IMR-90 (cell line): ENCODE data around the gene NATD1. TPM values are rescaled to one million over a fixed set of nuclear protein-coding genes. Genes with fewer than 3 reads are reported as not detected.

ENCODE experiments used
- ATAC-seq: fragments of 200-7000 bp; cut with Tn5 transposase; 2 replicates; pipeline ENCODE4 v1.9.1; 2020; ENCODE audit warnings: low read depth, mild to moderate bottlenecking, moderate library complexity
- BruUV-seq: library from RNA; stranded (reverse); fragments of 400-500 nt; replicated peaks from 2 replicates; lab custom pipeline; 2021; lab: Mats Ljungman, UMichigan
- CTCF ChIA-PET: fragments of 300-600 bp; formaldehyde crosslinking; extraction: SDS; loops from one replicate; lab custom pipeline; 2021; ENCODE audit warnings: antibody characterized with exemption; lab: Yijun Ruan, JAX
- POLR2A ChIA-PET: fragments of 300-600 bp; sonication (Branson Sonifier 250); formaldehyde crosslinking; loops from one replicate; lab custom pipeline; 2022; ENCODE audit warnings: antibody characterized with exemption; ENCODE audit not compliant: unreplicated experiment; lab: Charles Lee
- DNase-seq: peaks from one replicate; pipeline ENCODE4 v3.0.0; 2013
- H2AFZ ChIP-seq: replicated peaks from 2 replicates; pipeline ENCODE3; 2013; ENCODE audit warnings: low read length, mild to moderate bottlenecking; ENCODE audit not compliant: poor library complexity
- H2AK5ac ChIP-seq: 2 replicates; pipeline ENCODE4 v1.6.1; 2013; ENCODE audit warnings: low read depth, low read length, inconsistent platforms
- H2AK9ac ChIP-seq: replicated peaks from 2 replicates; pipeline ENCODE3; 2013; ENCODE audit warnings: mild to moderate bottlenecking, low read depth, low read length, moderate library complexity; ENCODE audit not compliant: poor library complexity
- H2BK120ac ChIP-seq: 2 replicates; pipeline ENCODE4 v1.6.1; 2013; ENCODE audit warnings: low read depth, low read length, inconsistent platforms
- H2BK15ac ChIP-seq: 3 replicates; pipeline ENCODE4 v1.6.1; 2013; ENCODE audit warnings: low read depth, low read length, inconsistent platforms
- H2BK20ac ChIP-seq: 2 replicates; pipeline ENCODE4 v1.6.1; 2013; ENCODE audit warnings: low read depth, mild to moderate bottlenecking, inconsistent platforms, low read length, moderate library complexity
- H2BK5ac ChIP-seq: 2 replicates; pipeline ENCODE4 v1.6.1; 2013; ENCODE audit warnings: mild to moderate bottlenecking, low read depth, low read length, inconsistent platforms; ENCODE audit not compliant: poor library complexity, severe bottlenecking
- H3K14ac ChIP-seq: replicated peaks from 2 replicates; pipeline ENCODE4 v1.6.1; 2013; ENCODE audit warnings: low read depth, low read length, inconsistent platforms
- H3K18ac ChIP-seq: 2 replicates; pipeline ENCODE4 v1.6.1; 2013; ENCODE audit warnings: low read depth, low read length, control low read depth
- H3K23ac ChIP-seq: 2 replicates; pipeline ENCODE4 v1.6.1; 2013; ENCODE audit warnings: low read depth, low read length, inconsistent platforms
- H3K27ac ChIP-seq: 2 replicates; pipeline ENCODE4 v1.5.1; 2013; ENCODE audit warnings: mild to moderate bottlenecking, control low read depth, low read length; ENCODE audit not compliant: insufficient read depth
- H3K27me3 ChIP-seq: 2 replicates; pipeline ENCODE4 v1.6.1; 2013; ENCODE audit warnings: low read length; ENCODE audit not compliant: control insufficient read depth, insufficient read depth
- H3K36me3 ChIP-seq: 2 replicates; pipeline ENCODE4 v1.6.1; 2013; ENCODE audit warnings: low read length, mixed read lengths; ENCODE audit not compliant: control insufficient read depth, insufficient read depth
- H3K4ac ChIP-seq: 2 replicates; pipeline ENCODE4 v1.6.1; 2013; ENCODE audit warnings: low read depth, low read length, inconsistent platforms
- H3K4me1 ChIP-seq: 2 replicates; pipeline ENCODE4 v1.6.1; 2013; ENCODE audit warnings: low read length, mixed read lengths; ENCODE audit not compliant: control insufficient read depth, insufficient read depth
- H3K4me2 ChIP-seq: 2 replicates; pipeline ENCODE4 v1.6.1; 2013; ENCODE audit warnings: low read depth, mild to moderate bottlenecking, control low read depth, low read length, moderate library complexity
- H3K4me3 ChIP-seq: 2 replicates; pipeline ENCODE4 v1.5.1; 2013; ENCODE audit warnings: low read depth, mild to moderate bottlenecking, control low read depth, low read length, moderate library complexity; ENCODE audit not compliant: insufficient read depth
- H3K56ac ChIP-seq: 2 replicates; pipeline ENCODE4 v1.6.1; 2013; ENCODE audit warnings: low read length, inconsistent platforms; ENCODE audit not compliant: insufficient read depth; ENCODE audit errors: extremely low read depth
- H3K79me1 ChIP-seq, 2 experiments: 2 replicates each; pipeline ENCODE4 v1.6.1; 2013; ENCODE audit warnings: low read length in 2 of 2, inconsistent platforms in 1 of 2, low read depth in 1 of 2
- H3K9ac ChIP-seq: 2 replicates; pipeline ENCODE4 v1.6.1; 2013; ENCODE audit warnings: low read depth, low read length, control low read depth
- H3K9me1 ChIP-seq: 2 replicates; pipeline ENCODE4 v1.6.1; 2013; ENCODE audit warnings: low read length, inconsistent platforms; ENCODE audit not compliant: insufficient read depth
- H3K9me3 ChIP-seq: 2 replicates; pipeline ENCODE4 v1.6.1; 2013; ENCODE audit warnings: low read length; ENCODE audit not compliant: control insufficient read depth, insufficient read depth
- H4K20me1 ChIP-seq: 2 replicates; pipeline ENCODE4 v1.6.1; 2013; ENCODE audit warnings: low read length, inconsistent platforms; ENCODE audit not compliant: insufficient read depth
- H4K5ac ChIP-seq: 2 replicates; pipeline ENCODE4 v1.6.1; 2013; ENCODE audit warnings: mild to moderate bottlenecking, low read depth, low read length, control low read depth
- H4K8ac ChIP-seq, 2 experiments: 2 replicates each; pipeline ENCODE4 v1.6.1; 2013; ENCODE audit warnings: low read depth in 2 of 2, low read length in 2 of 2, control low read depth in 1 of 2, inconsistent platforms in 1 of 2
- H4K91ac ChIP-seq: 2 replicates; pipeline ENCODE4 v1.6.1; 2013; ENCODE audit warnings: low read depth, low read length, inconsistent platforms; ENCODE audit not compliant: insufficient read depth
- BHLHE40 ChIP-seq: fragments of 150-350 bp; IDR thresholded peaks from 2 replicates; pipeline ENCODE4 v1.6.1; 2016; ENCODE audit warnings: mild to moderate bottlenecking, low read depth, low read length
- CEBPB ChIP-seq: IDR thresholded peaks from 2 replicates; pipeline ENCODE4 v1.6.1; 2012; ENCODE audit warnings: low read depth, low read length, improper control_type of control experiment
- CHD1 ChIP-seq: IDR thresholded peaks from 2 replicates; pipeline ENCODE4 v1.6.1; 2012; ENCODE audit warnings: low read depth, low read length, improper control_type of control experiment
- FOS ChIP-seq: fragments of 150-350 bp; IDR thresholded peaks from 2 replicates; pipeline ENCODE4 v1.6.1; 2016; ENCODE audit warnings: low read depth, low read length
- MAZ ChIP-seq: IDR thresholded peaks from 2 replicates; pipeline ENCODE4 v1.6.1; 2012; ENCODE audit warnings: low read depth, mild to moderate bottlenecking, low read length, improper control_type of control experiment, moderate library complexity, borderline replicate concordance
- MXI1 ChIP-seq: IDR thresholded peaks from 2 replicates; pipeline ENCODE4 v1.6.1; 2012; ENCODE audit warnings: low read depth, mild to moderate bottlenecking, low read length, moderate library complexity, borderline replicate concordance
- NFE2L2 ChIP-seq: fragments of 150-350 bp; IDR thresholded peaks from 2 replicates; pipeline ENCODE4 v1.6.1; 2016; ENCODE audit warnings: low read depth, mild to moderate bottlenecking, low read length
- RAD21 ChIP-seq: IDR thresholded peaks from 2 replicates; pipeline ENCODE4 v1.6.1; 2012; ENCODE audit warnings: low read length, improper control_type of control experiment
- WGBS, 2 experiments: methylation state at CpG; one replicate each; pipeline versions ENCODE4 v1.1.5 to v1.1.7; 2013; ENCODE audit warnings: missing lambda C conversion rate in 2 of 2; ENCODE audit not compliant: insufficient read length in 1 of 2; ENCODE audit errors: extremely low coverage in 2 of 2; 5-methylcytosine and 5-hydroxymethylcytosine counted together
- dilution Hi-C: fragments of 300-500 bp; cut with HindIII; formaldehyde crosslinking; loops from one replicate; pipeline ENCODE4 v1.14.3; 2018; ENCODE audit warnings: low sequenced_read_pairs; ENCODE audit not compliant: unreplicated experiment
- in situ Hi-C: fragments of 300-500 bp; cut with MboI; formaldehyde crosslinking; loops from 3 replicates; pipeline ENCODE4 v1.14.3; 2019; ENCODE audit warnings: low sequenced_read_pairs, inconsistent platforms, mixed read lengths
- intact Hi-C: fragments of 100-400 bp; cut with micrococcal nuclease; formaldehyde crosslinking; loops from 2 replicates; pipeline ENCODE4 v1.10.0; 2022
- polyA plus RNA-seq, 3 experiments: library from polyadenylated mRNA; depleted of rRNA; stranded (reverse); fragments of >200 nt; gene quantifications; 2 replicates each; pipeline ENCODE4 v1.2.3, GENCODE V29; 2012; ENCODE audit warnings: low replicate concordance in 1 of 3
- total RNA-seq: library from RNA; depleted of rRNA; stranded (reverse); fragments of >200 nt; gene quantifications from 2 replicates; pipeline ENCODE4 v1.2.3, GENCODE V29; 2012
- TF ChIP-seq, protein P1 (sequence below): fragments of 150-350 bp; IDR thresholded peaks from 2 replicates; pipeline ENCODE4 v1.6.1; 2017; ENCODE audit warnings: mild to moderate bottlenecking, antibody characterized with exemption, low read length, low read depth
- TF ChIP-seq, protein P2 (sequence below): conservative IDR thresholded peaks from 2 replicates; pipeline ENCODE4 v1.5.1; 2012; ENCODE audit warnings: mild to moderate bottlenecking, low read depth, low read length, improper control_type of control experiment
- TF ChIP-seq, protein P3 (sequence below): fragments of 150-350 bp; IDR thresholded peaks from 2 replicates; pipeline ENCODE4 v1.6.1; 2016; ENCODE audit warnings: low read depth, mild to moderate bottlenecking, low read length, moderate library complexity, borderline replicate concordance

Gene NATD1
- total and polyA plus RNA-seq, 2 of the 4 experiments (the other 2 are of a cell fraction): 0.90 to 4.3 TPM

DNA sequence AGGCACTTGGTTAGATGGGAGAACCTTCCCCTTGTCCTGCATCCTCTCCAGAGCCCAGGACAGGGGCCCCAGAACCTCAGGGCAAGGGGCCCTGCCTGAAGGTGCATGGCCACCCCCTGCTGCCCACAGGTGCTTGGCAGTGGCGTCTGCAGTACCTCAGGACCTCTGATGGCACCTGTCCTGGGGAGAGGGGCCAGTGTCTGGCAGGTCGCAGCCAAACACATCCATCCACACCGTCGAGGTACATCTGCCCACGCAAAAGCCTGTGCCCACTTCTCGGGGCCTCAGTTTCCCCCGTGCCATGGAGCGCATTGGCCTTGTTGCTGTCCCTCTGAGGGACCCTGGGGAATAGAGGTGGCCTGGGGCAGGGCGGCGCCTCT, 40.6 kb upstream of the NATD1 start:
- Histone ChIP-seq H4K8ac (no peak overlapping the region), H3K23ac (no peak overlapping the region), H4K5ac (no peak overlapping the region), H3K4me2 (no peak overlapping the region), H3K56ac (no peak overlapping the region), H2AK5ac (no peak overlapping the region), H4K20me1 (peaks cover 99% of the 10 kb centered on the region), H3K27me3 (no peaks in the 10 kb centered on the region), H2AFZ (no peak overlapping the region), H2BK120ac (no peak overlapping the region), H3K36me3 (peaks cover 12% of the 10 kb centered on the region; the same call in 1 of the 2 replicates), H3K9me3 (peaks cover 3% of the 10 kb centered on the region; the same call in 1 of the 2 replicates), H3K4ac (no peak overlapping the region), H3K4me3 (no peak overlapping the region), H3K9me1 (no peaks in the 10 kb centered on the region; the same call in 1 of the 2 replicates), H2BK5ac (no peak overlapping the region), H2BK20ac (no peak overlapping the region), H4K91ac (no peak overlapping the region), H3K9ac (no peak overlapping the region), H3K14ac (no peak overlapping the region), H3K27ac (no peak overlapping the region), H3K4me1 (peaks cover 27% of the 10 kb centered on the region), H3K79me1 (peaks cover 5 to 41% of the 10 kb centered on the region in 2 experiments; a peak in 3 of 4 replicates), H2BK15ac (no peak overlapping the region), H2AK9ac (no peak overlapping the region), H3K18ac (no peak overlapping the region)
- dilution Hi-C loops: no loop called here
- in situ Hi-C loops: no loop called here
- intact Hi-C loops: no loop called here
- TF ChIP-seq BHLHE40 (no peak), FOS (no peak), MXI1 (no peak), RAD21 (no peak), MAZ (no peak), CEBPB (no peak), NFE2L2 (no peak), CHD1 (no peak)
- TF ChIP-seq, protein P1, sequence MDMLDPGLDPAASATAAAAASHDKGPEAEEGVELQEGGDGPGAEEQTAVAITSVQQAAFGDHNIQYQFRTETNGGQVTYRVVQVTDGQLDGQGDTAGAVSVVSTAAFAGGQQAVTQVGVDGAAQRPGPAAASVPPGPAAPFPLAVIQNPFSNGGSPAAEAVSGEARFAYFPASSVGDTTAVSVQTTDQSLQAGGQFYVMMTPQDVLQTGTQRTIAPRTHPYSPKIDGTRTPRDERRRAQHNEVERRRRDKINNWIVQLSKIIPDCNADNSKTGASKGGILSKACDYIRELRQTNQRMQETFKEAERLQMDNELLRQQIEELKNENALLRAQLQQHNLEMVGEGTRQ: no peak
- TF ChIP-seq, protein P2, sequence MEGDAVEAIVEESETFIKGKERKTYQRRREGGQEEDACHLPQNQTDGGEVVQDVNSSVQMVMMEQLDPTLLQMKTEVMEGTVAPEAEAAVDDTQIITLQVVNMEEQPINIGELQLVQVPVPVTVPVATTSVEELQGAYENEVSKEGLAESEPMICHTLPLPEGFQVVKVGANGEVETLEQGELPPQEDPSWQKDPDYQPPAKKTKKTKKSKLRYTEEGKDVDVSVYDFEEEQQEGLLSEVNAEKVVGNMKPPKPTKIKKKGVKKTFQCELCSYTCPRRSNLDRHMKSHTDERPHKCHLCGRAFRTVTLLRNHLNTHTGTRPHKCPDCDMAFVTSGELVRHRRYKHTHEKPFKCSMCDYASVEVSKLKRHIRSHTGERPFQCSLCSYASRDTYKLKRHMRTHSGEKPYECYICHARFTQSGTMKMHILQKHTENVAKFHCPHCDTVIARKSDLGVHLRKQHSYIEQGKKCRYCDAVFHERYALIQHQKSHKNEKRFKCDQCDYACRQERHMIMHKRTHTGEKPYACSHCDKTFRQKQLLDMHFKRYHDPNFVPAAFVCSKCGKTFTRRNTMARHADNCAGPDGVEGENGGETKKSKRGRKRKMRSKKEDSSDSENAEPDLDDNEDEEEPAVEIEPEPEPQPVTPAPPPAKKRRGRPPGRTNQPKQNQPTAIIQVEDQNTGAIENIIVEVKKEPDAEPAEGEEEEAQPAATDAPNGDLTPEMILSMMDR: no peak
- TF ChIP-seq, protein P3, sequence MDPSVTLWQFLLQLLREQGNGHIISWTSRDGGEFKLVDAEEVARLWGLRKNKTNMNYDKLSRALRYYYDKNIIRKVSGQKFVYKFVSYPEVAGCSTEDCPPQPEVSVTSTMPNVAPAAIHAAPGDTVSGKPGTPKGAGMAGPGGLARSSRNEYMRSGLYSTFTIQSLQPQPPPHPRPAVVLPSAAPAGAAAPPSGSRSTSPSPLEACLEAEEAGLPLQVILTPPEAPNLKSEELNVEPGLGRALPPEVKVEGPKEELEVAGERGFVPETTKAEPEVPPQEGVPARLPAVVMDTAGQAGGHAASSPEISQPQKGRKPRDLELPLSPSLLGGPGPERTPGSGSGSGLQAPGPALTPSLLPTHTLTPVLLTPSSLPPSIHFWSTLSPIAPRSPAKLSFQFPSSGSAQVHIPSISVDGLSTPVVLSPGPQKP: no peak
- DNase-seq: no peak
- WGBS, 2 experiments: 47% methylated on average over 10 of the region's 10 CpGs; no CpG with 5 or more reads in 1 of the 2 experiments
- POLR2A ChIA-PET: no interaction called here
- CTCF ChIA-PET: no interaction called here
- no TSS peak for BruUV-seq
- ATAC-seq: no peak
